ENCODE measurements around the gene PRSS27.
"Not testable (repeated sequence)": the region's sequence is repeated elsewhere in the genome, so short reads cannot be mapped to it uniquely, and the experiment has no call there.

Gene PRSS27

GRCh38 chr16:2724816-2725348 is 4.9 kb upstream of the PRSS27 start:
- no peak for DNase-seq (ENCODE audit: low read depth, low spot score)

DNA sequence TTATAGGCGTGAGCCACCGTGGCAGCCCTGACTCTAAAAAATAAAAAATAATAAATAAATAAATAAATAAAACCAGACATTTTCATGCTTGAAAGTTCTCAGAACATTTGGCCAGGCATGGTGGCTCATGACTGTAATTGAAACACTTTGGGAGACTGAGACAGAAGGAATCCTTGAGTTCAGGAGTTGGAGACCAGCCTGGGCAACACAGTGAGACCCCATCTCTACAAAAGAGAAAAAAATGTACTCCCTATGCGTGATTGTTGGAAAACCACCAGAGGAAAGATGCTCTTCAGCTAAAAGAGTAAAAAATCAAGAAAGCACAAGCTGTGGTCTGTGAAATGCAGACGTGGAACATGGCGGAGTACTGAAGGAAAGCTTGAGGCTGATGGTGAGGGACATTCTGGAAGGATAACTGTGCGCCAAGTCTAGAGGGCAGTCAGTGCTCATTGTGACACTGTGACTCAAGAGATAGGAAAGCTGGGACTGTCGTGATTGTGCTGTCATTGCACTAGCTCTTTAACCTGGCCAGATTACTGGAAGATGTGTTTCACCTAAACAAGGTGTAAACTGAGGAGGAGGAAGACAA is 4.2 kb upstream of the PRSS27 start:
- no peak for DNase-seq (ENCODE audit: low read depth, low spot score)

- not testable (repeated sequence) for DNase-seq (ENCODE audit: low read depth, low spot score)
Measured at GRCh38 chr16:2721634-2722173, 1.7 kb upstream of the PRSS27 start.

DNA sequence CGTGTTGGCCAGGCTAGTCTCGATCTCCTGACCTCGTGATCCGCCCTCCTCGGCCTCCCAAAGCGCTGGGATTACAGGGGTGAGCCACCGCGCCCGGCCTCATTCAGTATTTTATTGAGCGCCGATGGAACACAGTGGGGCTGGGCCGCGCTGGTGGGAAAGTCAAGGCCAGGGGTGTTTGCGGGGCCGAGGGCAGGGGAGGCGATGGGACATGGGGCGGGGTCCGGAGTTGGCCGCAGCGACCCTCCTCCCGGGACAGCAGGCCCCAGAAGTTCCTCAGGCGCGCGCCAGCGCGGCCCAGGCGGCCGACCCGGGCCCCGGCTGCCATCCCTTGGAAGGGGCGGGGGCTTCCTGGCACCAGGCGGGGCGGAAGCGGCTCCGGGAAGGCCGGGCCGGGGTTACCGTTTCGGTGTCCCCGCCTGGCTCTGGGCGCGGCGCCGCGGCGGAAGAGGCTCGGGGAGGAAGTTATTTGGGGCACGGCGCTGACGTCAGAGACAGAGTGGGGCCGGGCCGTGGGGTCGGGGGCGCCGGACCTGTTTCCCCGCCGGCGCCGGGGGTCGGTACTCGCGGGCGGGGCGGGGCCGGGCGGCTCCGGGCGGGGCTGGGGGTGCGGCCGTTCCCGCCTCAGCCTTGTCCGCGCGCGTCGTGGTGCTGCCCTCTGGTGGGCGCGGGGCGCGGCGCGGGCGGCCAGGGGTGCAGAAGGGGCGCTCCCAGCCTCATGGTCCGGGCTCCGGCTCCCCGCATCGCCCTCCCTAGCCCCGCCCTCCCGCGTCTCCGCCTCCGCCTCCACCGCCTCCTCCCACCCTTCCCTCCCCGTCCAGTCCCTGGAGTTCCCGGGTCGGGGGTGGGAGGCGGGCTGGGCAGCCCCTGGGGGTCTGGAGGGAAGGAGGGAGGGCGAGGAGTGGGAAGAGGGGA is 952 bp upstream of the PRSS27 start:
- peak; percentile 35 for DNase-seq (ENCODE audit: low read depth, low spot score)

- no peak for DNase-seq (ENCODE audit: low read depth, low spot score)
Measured at GRCh38 chr16:2719328-2720063, 528 bp downstream of the PRSS27 start.

GRCh38 chr16:2717383-2718263 is 2.4 kb downstream of the PRSS27 start:
- no peak for DNase-seq (ENCODE audit: low read depth, low spot score)

DNA sequence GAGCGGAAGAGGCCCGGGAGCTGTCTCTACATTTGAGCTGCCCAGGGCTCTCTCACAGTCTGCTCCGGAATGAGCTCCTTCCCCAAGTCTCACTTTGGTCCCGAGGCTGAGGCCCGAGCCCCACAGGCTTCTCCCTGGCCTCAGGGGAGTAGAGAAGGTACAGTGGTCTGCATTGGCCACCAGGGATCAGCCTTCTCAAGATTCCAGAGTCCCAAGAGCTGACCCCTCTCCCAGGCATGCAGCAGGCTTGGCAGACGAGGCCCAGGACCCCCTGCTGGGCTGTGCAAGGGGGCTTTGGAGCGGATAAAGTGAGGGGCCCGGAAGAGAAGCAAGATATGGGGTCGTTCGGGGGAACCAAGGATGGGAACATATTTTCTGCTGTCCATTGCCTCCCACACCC is 3.1 kb downstream of the PRSS27 start:
- DNase-seq (ENCODE audit: low read depth, low spot score), result no peak

DNA sequence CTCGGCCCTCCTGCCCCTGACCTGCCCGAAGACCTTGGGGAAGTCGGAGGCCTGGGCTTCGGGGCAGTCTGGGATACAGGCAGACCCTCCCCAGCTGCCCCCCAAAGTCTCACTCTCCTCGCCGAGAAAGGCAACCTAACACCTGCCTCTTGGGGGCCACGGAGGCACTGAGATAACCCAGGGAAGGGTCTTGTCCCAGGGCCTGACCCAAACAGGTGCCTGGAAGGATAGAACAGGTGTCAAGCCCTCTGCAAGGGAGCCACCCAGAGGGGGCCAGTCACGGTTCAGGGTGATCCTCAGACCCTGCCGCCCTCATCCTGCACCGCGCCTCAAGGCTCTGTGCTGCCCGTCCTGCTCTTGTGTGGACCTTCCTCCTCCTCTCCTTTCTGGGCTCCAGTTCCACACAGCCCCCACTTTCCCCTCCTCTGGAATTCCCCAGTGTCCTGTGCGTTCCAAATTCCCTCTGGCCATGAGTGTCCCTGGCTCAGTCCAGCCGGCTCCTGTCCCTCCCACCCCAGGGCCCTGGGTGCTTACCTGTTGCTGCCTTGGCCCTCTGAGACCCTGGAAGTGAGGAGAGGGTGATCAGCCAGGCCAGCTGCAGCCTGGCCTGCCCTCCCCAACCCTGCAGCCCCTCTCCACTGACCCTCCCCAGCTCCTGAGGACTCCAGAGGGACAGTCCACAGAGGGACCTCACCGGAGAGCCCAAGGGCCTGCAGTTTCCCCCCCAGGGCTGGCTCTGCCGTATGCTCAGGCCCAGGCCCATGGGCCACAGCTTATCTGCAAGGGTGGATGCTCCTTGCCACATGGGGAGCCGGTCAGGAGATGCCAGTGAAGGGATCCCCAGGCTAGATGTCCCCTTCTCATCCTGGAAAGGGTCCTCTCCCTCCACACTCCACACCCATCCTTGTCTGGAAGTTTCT is 3.8 kb downstream of the PRSS27 start:
- no peak for DNase-seq (ENCODE audit: low read depth, low spot score)

- no peak for DNase-seq (ENCODE audit: low read depth, low spot score)
Measured at GRCh38 chr16:2715519-2715918, 4.5 kb downstream of the PRSS27 start.

DNA sequence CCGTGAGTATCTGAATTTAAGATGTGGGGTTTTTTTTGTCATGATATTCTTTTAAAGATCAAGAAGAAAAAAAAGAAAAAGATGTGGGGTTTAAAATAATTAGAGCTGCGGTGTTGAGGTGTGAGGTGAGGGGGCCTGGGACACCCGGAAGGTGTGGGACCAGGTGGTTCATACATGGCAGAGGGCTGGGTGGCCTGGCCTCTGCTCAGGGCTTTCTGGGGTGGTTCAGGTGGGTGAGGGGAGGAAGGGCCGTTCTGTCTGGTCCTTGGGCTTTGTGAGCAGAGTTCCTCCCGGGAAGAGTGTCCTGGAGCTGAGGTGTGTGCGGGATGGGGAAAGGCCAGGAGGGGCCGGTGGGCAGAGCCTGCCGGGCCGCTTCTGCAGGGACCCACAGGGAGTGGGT is 5.0 kb downstream of the PRSS27 start:
- DNase-seq (ENCODE audit: low read depth, low spot score), result no peak

DNA sequence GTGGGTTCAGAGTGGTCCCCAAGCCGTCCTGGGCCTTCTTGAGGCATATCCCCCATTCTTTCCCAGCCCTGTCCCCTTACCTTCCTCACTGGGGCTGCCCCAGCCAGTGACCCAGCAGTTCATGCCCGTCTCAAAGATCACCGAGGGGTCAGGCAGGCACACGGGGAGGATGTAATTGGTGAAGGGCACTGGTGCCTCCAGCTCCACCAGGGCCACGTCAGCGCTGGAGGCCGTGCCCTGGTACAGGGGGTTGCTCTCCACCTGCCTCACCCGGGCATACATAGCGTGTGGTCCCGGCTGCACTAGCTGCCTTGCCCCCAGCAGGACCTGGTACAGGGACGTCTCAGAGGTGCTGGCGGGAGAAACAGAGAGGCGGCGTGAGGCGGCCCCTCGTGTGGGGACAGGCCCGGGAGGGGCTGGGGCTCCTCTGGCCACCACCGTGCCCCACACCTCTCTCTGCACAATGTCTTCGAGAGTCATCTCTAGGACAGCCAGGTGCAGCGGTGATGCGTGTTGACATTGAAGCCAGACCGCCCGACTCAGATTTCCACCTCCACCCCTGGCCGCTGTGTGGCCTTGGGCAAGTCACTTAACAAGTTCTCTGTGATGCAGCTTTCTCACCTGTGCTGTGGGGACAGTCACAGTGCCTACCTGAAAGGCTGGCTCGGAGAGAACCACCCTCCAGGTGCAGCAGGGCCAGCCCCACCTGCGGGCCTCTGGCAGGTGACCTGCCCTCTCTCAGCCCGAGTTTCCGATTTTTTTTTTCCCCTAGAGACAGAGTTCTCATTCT is 5.8 kb downstream of the PRSS27 start:
- DNase-seq (ENCODE audit: low read depth, low spot score), result no peak

DNA sequence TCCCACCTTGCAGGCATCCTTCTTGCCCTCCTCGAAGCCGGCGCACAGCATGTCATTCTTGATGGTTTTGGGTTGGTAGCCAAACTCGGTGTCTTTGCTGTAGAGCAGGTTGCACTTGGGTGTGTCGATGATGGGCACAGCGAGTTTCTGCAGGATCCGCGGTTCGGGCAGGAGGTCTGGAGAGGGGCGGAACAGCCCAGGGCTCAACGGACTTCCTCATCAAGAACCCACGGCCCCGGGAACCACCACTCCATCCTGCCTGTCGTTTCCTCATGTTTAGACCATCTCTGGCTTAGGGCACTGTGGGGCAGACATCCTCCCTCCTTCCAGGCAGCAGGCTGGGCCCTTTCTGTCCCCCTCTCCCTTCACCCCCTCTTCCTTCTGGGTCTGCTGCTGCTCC is 6.5 kb downstream of the PRSS27 start:
- no peak for DNase-seq (ENCODE audit: low read depth, low spot score)

DNA sequence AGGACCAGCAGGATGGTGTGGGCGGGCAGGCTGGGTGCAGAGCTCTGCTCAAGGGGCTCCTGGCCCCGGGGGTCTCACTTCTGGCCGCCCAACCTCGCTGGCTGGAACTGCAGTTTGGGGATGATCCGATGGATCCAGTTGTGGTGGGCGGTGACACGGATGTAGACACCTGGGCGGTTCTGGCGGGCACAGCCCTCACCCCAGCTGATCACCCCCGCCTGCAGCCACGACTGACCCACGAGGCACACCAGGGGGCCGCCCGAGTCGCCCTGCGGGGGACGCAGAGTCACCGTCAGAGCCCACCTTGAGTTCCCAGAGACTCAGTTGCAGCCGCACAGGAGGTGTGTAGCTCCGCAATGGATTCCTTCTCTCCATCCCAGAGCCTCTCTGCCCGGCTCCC is 7.5 kb downstream of the PRSS27 start:
- DNase-seq (ENCODE audit: low read depth, low spot score), result no peak

DNA sequence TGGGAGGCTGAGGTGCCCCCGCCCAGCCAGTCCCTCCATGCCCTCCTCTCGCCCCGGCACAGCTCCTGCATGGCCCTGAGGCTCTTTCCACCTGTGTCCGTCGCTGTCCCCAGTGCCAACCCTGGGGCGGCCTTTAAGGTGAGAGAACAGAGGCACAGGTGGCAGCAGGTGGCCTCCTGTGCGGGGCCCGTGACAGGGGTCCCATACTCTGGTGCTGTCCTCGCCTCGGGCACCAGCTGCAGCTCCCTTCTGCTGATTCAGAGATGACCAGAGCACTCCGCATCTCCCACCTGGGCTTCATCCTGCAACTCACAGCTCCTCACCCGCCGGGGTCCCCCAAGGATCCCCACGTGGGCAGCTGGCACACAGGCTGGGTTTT is 8.0 kb downstream of the PRSS27 start:
- no peak for DNase-seq (ENCODE audit: low read depth, low spot score)

- no peak for DNase-seq (ENCODE audit: low read depth, low spot score)
Measured at GRCh38 chr16:2711370-2712062, 8.5 kb downstream of the PRSS27 start.

- no peak for DNase-seq (ENCODE audit: low read depth, low spot score)
Measured at GRCh38 chr16:2710711-2711231, 9.3 kb downstream of the PRSS27 start.

GRCh38 chr16:2710021-2710710 is 9.9 kb downstream of the PRSS27 start:
- DNase-seq (ENCODE audit: low read depth, low spot score), result no peak

DNA sequence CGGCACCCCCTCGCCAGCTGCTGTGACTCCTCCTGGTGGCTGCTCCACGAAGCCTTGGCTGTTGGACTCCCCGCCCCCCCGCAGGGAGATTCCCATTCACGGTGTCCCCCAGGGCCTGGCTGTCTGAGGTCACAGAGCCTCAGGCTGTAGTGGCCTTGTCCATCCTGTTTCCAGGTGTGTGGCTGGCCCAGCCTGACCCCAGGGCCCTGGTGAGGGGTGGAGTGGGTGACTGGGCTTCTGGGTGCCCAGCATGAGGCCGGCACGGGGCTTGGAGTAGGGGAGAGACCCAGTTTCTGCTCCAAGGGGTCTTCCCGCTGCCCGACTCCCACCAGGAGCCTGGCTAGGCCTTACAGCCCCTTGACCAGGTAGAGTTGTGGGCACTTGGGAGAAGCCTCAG is 10.4 kb downstream of the PRSS27 start:
- no peak for DNase-seq (ENCODE audit: low read depth, low spot score)

Measured in iPS DF 19.7 (cell line).